OCI-LY1 (cell line): Measurements from ENCODE around the gene MOV10.

Experiments used
- H2AFZ ChIP-seq: fragments of 200-600 bp; sonication (generic), shearing (Covaris generic); 2 replicates; pipeline ENCODE4 v1.6.0; 2014; ENCODE audit warnings: antibody characterized with exemption, mild to moderate bottlenecking, low read length
- H3F3A ChIP-seq: fragments of 200-600 bp; sonication (generic), shearing (Covaris generic); 2 replicates; pipeline ENCODE4 v1.6.0; 2014; ENCODE audit warnings: mild to moderate bottlenecking, antibody characterized with exemption, low read length, moderate library complexity; ENCODE audit not compliant: insufficient read depth
- H3K27ac ChIP-seq: fragments of 200-600 bp; sonication (generic); 2 replicates; pipeline ENCODE4 v1.5.1; 2014; ENCODE audit warnings: low read length, mixed run types, mild to moderate bottlenecking, low read depth; ENCODE audit not compliant: poor library complexity, severe bottlenecking
- H3K27me3 ChIP-seq: fragments of 200-600 bp; sonication (generic); 2 replicates; pipeline ENCODE4 v1.6.0; 2014; ENCODE audit warnings: antibody characterized with exemption, mild to moderate bottlenecking, low read length, moderate library complexity; ENCODE audit not compliant: insufficient read depth
- H3K36me3 ChIP-seq: fragments of 200-600 bp; sonication (generic); 2 replicates; pipeline ENCODE4 v1.6.1; 2014; ENCODE audit warnings: mild to moderate bottlenecking, antibody characterized with exemption, low read length, moderate library complexity, mixed read lengths; ENCODE audit not compliant: insufficient read depth
- H3K4me1 ChIP-seq: fragments of 200-600 bp; sonication (generic); 2 replicates; pipeline ENCODE4 v1.5.1; 2014; ENCODE audit warnings: mild to moderate bottlenecking, low read length, moderate library complexity; ENCODE audit not compliant: insufficient read depth, severe bottlenecking
- H3K4me2 ChIP-seq: fragments of 200-600 bp; sonication (generic), shearing (Covaris generic); 2 replicates; pipeline ENCODE4 v1.6.1; 2014; ENCODE audit warnings: low read length
- H3K4me3 ChIP-seq: fragments of 200-600 bp; sonication (generic); 2 replicates; pipeline ENCODE4 v1.5.1; 2014; ENCODE audit warnings: low read length, low read depth, mild to moderate bottlenecking, mixed read lengths; ENCODE audit not compliant: poor library complexity, severe bottlenecking
- H3K79me2 ChIP-seq: fragments of 200-600 bp; shearing (Covaris generic); 2 replicates; pipeline ENCODE4 v1.6.1; 2016; ENCODE audit warnings: mixed run types, low read length, mixed read lengths; ENCODE audit not compliant: insufficient read depth
- H3K9ac ChIP-seq: fragments of 200-600 bp; sonication (generic), shearing (Covaris generic); 2 replicates; pipeline ENCODE4 v1.6.1; 2014; ENCODE audit warnings: mild to moderate bottlenecking, low read length, mixed read lengths
- H3K9me2 ChIP-seq: fragments of 200-600 bp; sonication (generic), shearing (Covaris generic); 2 replicates; pipeline ENCODE4 v1.6.1; 2014; ENCODE audit warnings: low read depth, mild to moderate bottlenecking, low read length, mixed read lengths
- H3K9me3 ChIP-seq: fragments of 200-600 bp; shearing (Covaris generic); 2 replicates; pipeline ENCODE4 v1.6.1; 2014; ENCODE audit warnings: low read length, mixed read lengths
- H4K20me1 ChIP-seq: fragments of 200-600 bp; sonication (generic), shearing (Covaris generic); 2 replicates; pipeline ENCODE4 v1.6.0; 2016; ENCODE audit warnings: mild to moderate bottlenecking, low read length; ENCODE audit not compliant: insufficient read depth
- CTCF ChIP-seq: fragments of 200-600 bp; sonication (generic), shearing (Covaris generic); IDR thresholded peaks from 2 replicates; pipeline ENCODE4 v1.5.1; 2017; ENCODE audit warnings: mild to moderate bottlenecking, antibody characterized with exemption, low read length, moderate library complexity, mixed read lengths
- EZH2 ChIP-seq: fragments of 200-600 bp; sonication (generic), shearing (Covaris generic); IDR thresholded peaks from 2 replicates; pipeline ENCODE4 v1.8.0; 2017; ENCODE audit warnings: borderline replicate concordance, mixed run types, mild to moderate bottlenecking, antibody characterized with exemption, low read length, moderate library complexity, mixed read lengths

Gene MOV10

GRCh38 chr1:112708489-112708888 lies 34.0 kb downstream of the MOV10 start:
- H3K79me2 ChIP-seq, result no peaks in the 10 kb centered on the region
- H3K36me3 ChIP-seq, result no peaks in the 10 kb centered on the region
- H4K20me1 ChIP-seq, result no peaks in the 10 kb centered on the region
- H3K4me3 ChIP-seq, result no peak overlapping the region
- no peak overlapping the region for H3K9ac ChIP-seq
- no peak overlapping the region for H3K27ac ChIP-seq
- H2AFZ ChIP-seq, result no peak overlapping the region
- peaks cover 29% of the 10 kb centered on the region for H3K4me1 ChIP-seq
- no peak overlapping the region for H3K4me2 ChIP-seq
- no peak for TF ChIP-seq EZH2
- no peaks in the 10 kb centered on the region for H3K9me3 ChIP-seq
- H3F3A ChIP-seq, result peaks cover 6% of the 10 kb centered on the region; the same call in 1 of the 2 replicates
- no peaks in the 10 kb centered on the region; the same call in 1 of the 2 replicates for H3K27me3 ChIP-seq
- H3K9me2 ChIP-seq, result no peaks in the 10 kb centered on the region

- no peak for TF ChIP-seq EZH2
- TF ChIP-seq CTCF, result no peak
- Histone ChIP-seq H3K27ac (no peak overlapping the region), H3F3A (peaks cover 6% of the 10 kb centered on the region; the same call in 1 of the 2 replicates), H3K79me2 (no peaks in the 10 kb centered on the region), H3K9ac (no peak overlapping the region), H3K9me2 (no peaks in the 10 kb centered on the region), H3K4me3 (no peak overlapping the region), H3K4me2 (no peak overlapping the region), H3K4me1 (peaks cover 34% of the 10 kb centered on the region), H4K20me1 (no peaks in the 10 kb centered on the region), H3K9me3 (no peaks in the 10 kb centered on the region), H2AFZ (no peak overlapping the region), H3K27me3 (no peaks in the 10 kb centered on the region; the same call in 1 of the 2 replicates), H3K36me3 (no peaks in the 10 kb centered on the region)
Observed at GRCh38 chr1:112710159-112710558, 35.7 kb downstream of the MOV10 start.

- TF ChIP-seq CTCF (no peak), EZH2 (no peak)
- Histone ChIP-seq H3K9me3 (no peaks in the 10 kb centered on the region), H3K9me2 (no peaks in the 10 kb centered on the region), H2AFZ (no peak overlapping the region), H3K4me1 (peaks cover 31% of the 10 kb centered on the region), H3K4me3 (no peak overlapping the region), H3K4me2 (no peak overlapping the region), H4K20me1 (no peaks in the 10 kb centered on the region), H3K79me2 (no peaks in the 10 kb centered on the region), H3K9ac (no peak overlapping the region), H3K27ac (no peak overlapping the region), H3K27me3 (no peaks in the 10 kb centered on the region; the same call in 1 of the 2 replicates), H3K36me3 (no peaks in the 10 kb centered on the region), H3F3A (peaks cover 6% of the 10 kb centered on the region; the same call in 1 of the 2 replicates)
Observed at GRCh38 chr1:112710586-112710985, 36.1 kb downstream of the MOV10 start.

- Histone ChIP-seq H3K9ac (no peak overlapping the region), H3K9me2 (no peaks in the 10 kb centered on the region), H2AFZ (no peak overlapping the region), H3K4me2 (no peak overlapping the region), H3K9me3 (no peaks in the 10 kb centered on the region), H3K4me3 (no peak overlapping the region), H3K27me3 (no peaks in the 10 kb centered on the region; the same call in 1 of the 2 replicates), H3F3A (peaks cover 6% of the 10 kb centered on the region; the same call in 1 of the 2 replicates), H3K36me3 (no peaks in the 10 kb centered on the region), H3K27ac (no peak overlapping the region), H4K20me1 (no peaks in the 10 kb centered on the region), H3K79me2 (no peaks in the 10 kb centered on the region), H3K4me1 (peaks cover 31% of the 10 kb centered on the region)
- TF ChIP-seq CTCF (no peak), EZH2 (no peak)
Observed at GRCh38 chr1:112711041-112711440, 36.6 kb downstream of the MOV10 start.
